ENCODE data around the gene KRTAP5-2.
"Not testable (repeated sequence)": the region's sequence is repeated elsewhere in the genome, so short reads cannot be mapped to it uniquely, and the experiment has no call there.

The KRTAP5-2 gene, protein sequence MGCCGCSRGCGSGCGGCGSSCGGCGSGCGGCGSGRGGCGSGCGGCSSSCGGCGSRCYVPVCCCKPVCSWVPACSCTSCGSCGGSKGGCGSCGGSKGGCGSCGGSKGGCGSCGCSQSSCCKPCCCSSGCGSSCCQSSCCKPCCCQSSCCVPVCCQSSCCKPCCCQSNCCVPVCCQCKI

DNA sequence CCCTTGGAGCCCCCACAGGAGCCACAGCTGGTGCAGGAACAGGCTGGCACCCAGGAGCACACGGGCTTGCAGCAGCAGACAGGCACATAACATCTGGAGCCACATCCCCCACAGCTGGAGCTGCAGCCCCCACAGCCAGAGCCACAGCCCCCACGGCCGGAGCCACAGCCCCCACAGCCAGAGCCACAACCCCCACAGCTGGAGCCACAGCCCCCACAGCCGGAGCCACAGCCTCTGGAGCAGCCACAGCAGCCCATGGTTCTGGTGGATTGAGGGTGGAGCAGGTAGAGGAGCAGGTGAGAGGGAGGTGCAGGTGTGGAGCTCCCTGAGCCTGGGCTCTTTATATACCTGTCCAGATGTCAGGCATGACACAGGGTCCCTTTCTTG lies at the start of gene KRTAP5-2:
TSS of gene KRTAP5-2 (minus strand) at position 301 of the 387 bp plus-strand sequence. CDS start at position 257, 44 bp downstream.
- H3K27ac ChIP-seq = no peak within 1 kb of the TSS
- H3K27me3 ChIP-seq (ENCODE audit: insufficient read depth, low read depth) = peaks cover 85% of the 10 kb centered on the region
- no peaks in the 10 kb centered on the region for H3K4me1 ChIP-seq (ENCODE audit: low read depth, poor library complexity, severe bottlenecking)
- no peaks in the 10 kb centered on the region for H3K36me3 ChIP-seq (ENCODE audit: insufficient read depth)
- H3K79me2 ChIP-seq (ENCODE audit: insufficient read depth, low read depth) = no peaks in the 10 kb centered on the region
- H4K20me1 ChIP-seq (ENCODE audit: insufficient read depth) = no peaks in the 10 kb centered on the region
- H3K4me2 ChIP-seq = no peak within 1 kb of the TSS
- no peak within 1 kb of the TSS for H3K9ac ChIP-seq
- TF ChIP-seq, protein P1, sequence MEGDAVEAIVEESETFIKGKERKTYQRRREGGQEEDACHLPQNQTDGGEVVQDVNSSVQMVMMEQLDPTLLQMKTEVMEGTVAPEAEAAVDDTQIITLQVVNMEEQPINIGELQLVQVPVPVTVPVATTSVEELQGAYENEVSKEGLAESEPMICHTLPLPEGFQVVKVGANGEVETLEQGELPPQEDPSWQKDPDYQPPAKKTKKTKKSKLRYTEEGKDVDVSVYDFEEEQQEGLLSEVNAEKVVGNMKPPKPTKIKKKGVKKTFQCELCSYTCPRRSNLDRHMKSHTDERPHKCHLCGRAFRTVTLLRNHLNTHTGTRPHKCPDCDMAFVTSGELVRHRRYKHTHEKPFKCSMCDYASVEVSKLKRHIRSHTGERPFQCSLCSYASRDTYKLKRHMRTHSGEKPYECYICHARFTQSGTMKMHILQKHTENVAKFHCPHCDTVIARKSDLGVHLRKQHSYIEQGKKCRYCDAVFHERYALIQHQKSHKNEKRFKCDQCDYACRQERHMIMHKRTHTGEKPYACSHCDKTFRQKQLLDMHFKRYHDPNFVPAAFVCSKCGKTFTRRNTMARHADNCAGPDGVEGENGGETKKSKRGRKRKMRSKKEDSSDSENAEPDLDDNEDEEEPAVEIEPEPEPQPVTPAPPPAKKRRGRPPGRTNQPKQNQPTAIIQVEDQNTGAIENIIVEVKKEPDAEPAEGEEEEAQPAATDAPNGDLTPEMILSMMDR (conservative IDR thresholded peaks at IDR 0.05; ENCODE audit: low read depth, low read length) = no peak
- H2AFZ ChIP-seq (ENCODE audit: low read depth) = no peak within 1 kb of the TSS
- H3K4me3 ChIP-seq (IDR thresholded peaks at IDR 0.05; ENCODE audit: insufficient read depth, low read depth, low read length) = no peak within 1 kb of the TSS

DNA sequence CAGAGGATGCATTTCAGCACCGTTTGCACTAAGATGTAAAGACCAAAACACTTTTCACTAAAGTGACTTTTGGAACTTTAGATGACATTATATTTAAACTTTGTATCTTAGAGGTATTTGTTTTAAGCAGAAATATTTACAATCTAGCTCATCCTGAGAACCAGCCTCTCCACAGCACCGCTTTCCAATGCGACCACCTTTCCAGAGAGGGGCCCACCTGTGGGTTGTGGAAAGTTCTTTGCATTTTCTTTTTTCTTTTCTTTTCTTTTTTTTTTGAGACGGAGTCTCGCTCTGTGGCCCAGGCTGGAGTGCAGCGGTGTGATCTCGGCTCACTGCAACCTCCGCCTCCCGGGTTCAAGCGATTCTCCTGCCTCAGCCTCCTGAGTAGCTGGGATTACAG lies 48.4 kb upstream of the KRTAP5-2 start:
- not testable (repeated sequence) for H3K4me1 ChIP-seq (ENCODE audit: low read depth, poor library complexity, severe bottlenecking); H3K27ac ChIP-seq; H3K9ac ChIP-seq; H3K4me3 ChIP-seq (IDR thresholded peaks at IDR 0.05; ENCODE audit: insufficient read depth, low read depth, low read length); H3K79me2 ChIP-seq (ENCODE audit: insufficient read depth, low read depth); H3K36me3 ChIP-seq (ENCODE audit: insufficient read depth); H2AFZ ChIP-seq (ENCODE audit: low read depth); H4K20me1 ChIP-seq (ENCODE audit: insufficient read depth); H3K4me2 ChIP-seq
- H3K27me3 ChIP-seq (ENCODE audit: insufficient read depth, low read depth) = peaks cover 84% of the 10 kb centered on the region

DNA sequence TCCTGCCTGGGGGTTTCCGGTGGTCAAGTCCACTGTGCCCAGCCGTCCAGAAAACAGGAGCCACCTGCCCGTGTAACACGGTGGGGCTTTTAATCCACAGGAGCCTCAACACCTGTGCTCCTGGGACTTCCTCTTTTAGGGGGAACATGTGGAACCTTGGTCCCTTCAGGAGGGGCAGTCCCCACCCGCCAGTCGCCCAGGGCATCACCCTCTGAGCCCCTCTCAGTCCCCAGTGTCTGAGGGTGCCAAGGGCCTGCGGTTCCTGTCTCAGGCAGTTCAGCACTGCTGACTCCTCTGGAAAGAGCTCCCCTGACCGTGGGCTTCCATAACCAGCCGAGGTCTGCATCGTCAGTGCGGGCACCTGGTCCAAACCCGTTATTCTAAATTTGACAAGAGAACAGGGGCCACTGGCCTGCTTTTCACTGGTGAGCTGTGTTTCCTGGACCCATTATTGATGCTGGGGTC lies 47.3 kb upstream of the KRTAP5-2 start:
- Histone ChIP-seq H3K27me3 (ENCODE audit: insufficient read depth, low read depth) (peaks cover 85% of the 10 kb centered on the region), H2AFZ (ENCODE audit: low read depth) (no peak overlapping the region), H3K4me2 (no peak overlapping the region), H3K27ac (no peak overlapping the region), H3K4me3 (IDR thresholded peaks at IDR 0.05; ENCODE audit: insufficient read depth, low read depth, low read length) (no peak overlapping the region), H3K4me1 (ENCODE audit: low read depth, poor library complexity, severe bottlenecking) (no peaks in the 10 kb centered on the region), H3K79me2 (ENCODE audit: insufficient read depth, low read depth) (no peaks in the 10 kb centered on the region), H4K20me1 (ENCODE audit: insufficient read depth) (no peaks in the 10 kb centered on the region), H3K9ac (no peak overlapping the region), H3K36me3 (ENCODE audit: insufficient read depth) (no peaks in the 10 kb centered on the region)
- TF ChIP-seq, protein P1 (conservative IDR thresholded peaks at IDR 0.05; ENCODE audit: low read depth, low read length) = no peak

DNA sequence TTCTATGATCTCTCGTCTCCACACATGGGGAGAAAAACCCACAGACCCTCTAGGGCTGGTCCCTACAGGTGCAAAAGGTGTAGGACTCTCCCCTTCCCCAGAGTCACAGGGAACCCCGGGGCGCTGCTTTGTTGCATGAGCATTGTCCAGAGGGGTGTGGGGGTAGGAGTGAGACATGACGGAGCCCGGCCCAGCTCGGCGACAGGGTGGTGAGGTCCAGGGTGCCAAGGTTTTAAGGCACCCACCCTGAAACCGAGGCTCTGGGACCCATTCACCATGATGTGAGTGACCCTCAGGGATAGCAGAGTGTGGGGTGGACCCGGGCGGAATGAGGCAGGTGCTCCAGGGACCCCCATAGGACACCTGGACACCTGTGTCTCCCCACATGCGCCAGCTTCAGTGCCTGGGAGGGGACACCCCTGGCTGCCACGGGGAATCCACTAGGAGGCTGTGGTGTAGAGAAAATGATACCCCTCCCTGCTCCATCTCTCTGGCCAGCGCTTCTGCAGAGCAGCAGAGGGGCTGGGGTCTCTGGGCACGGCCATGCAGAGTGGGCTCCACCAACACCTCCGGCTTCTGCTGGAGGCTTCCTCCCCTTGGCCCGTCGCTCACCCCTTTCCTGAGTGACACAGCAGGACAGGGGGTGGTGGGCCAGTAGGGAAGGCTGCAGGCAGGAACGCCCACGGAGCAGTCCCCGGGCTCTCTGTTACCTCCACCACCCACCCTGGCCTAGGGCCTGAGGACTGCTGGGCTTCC lies 46.7 kb upstream of the KRTAP5-2 start:
- Histone ChIP-seq H3K4me2 (no peak overlapping the region), H2AFZ (ENCODE audit: low read depth) (no peak overlapping the region)

More for the DNA sequence above, 46.7 kb upstream of the KRTAP5-2 start:
- Histone ChIP-seq H4K20me1 (ENCODE audit: insufficient read depth) (no peaks in the 10 kb centered on the region), H3K4me3 (IDR thresholded peaks at IDR 0.05; ENCODE audit: insufficient read depth, low read depth, low read length) (no peak overlapping the region), H3K79me2 (ENCODE audit: insufficient read depth, low read depth) (no peaks in the 10 kb centered on the region), H3K27me3 (ENCODE audit: insufficient read depth, low read depth) (peaks cover 85% of the 10 kb centered on the region), H3K27ac (no peak overlapping the region), H3K9ac (no peak overlapping the region), H3K36me3 (ENCODE audit: insufficient read depth) (no peaks in the 10 kb centered on the region), H3K4me1 (ENCODE audit: low read depth, poor library complexity, severe bottlenecking) (no peaks in the 10 kb centered on the region)
- TF ChIP-seq, protein P1 (conservative IDR thresholded peaks at IDR 0.05; ENCODE audit: low read depth, low read length) = no peak
